Loucy (cell line): ENCODE measurements around the gene COA6.

ENCODE experiments used
- H2AFZ ChIP-seq: fragments of 200-600 bp; sonication (generic); 2 replicates; pipeline ENCODE4 v1.6.0; 2016; ENCODE audit warnings: antibody characterized with exemption, mild to moderate bottlenecking, low read length, moderate library complexity
- H3F3A ChIP-seq: fragments of 200-600 bp; 2 replicates; pipeline ENCODE4 v1.6.0; 2016; ENCODE audit warnings: antibody characterized with exemption, low read depth, mild to moderate bottlenecking
- H3K27me3 ChIP-seq: fragments of 200-600 bp; sonication (generic); 2 replicates; pipeline ENCODE4 v1.6.1; 2014; ENCODE audit warnings: low read length, mild to moderate bottlenecking; ENCODE audit not compliant: insufficient read depth, poor library complexity, severe bottlenecking
- H3K36me3 ChIP-seq: fragments of 200-600 bp; sonication (generic); 2 replicates; pipeline ENCODE4 v1.6.1; 2016; ENCODE audit warnings: low read length; ENCODE audit not compliant: insufficient read depth
- H3K4me1 ChIP-seq: fragments of 200-600 bp; sonication (generic); 2 replicates; pipeline ENCODE4 v1.5.1; 2014; ENCODE audit warnings: low read length, mild to moderate bottlenecking; ENCODE audit not compliant: insufficient read depth, poor library complexity, severe bottlenecking
- H3K4me2 ChIP-seq: fragments of 200-600 bp; sonication (generic); 2 replicates; pipeline ENCODE4 v1.6.0; 2014; ENCODE audit warnings: antibody characterized with exemption, low read length, low read depth, mild to moderate bottlenecking; ENCODE audit not compliant: poor library complexity, severe bottlenecking
- H3K4me3 ChIP-seq: fragments of 200-600 bp; sonication (generic); 2 replicates; pipeline ENCODE4 v1.5.1; 2014; ENCODE audit warnings: low read length, mild to moderate bottlenecking, mixed read lengths; ENCODE audit not compliant: poor library complexity, severe bottlenecking
- H3K79me2 ChIP-seq: fragments of 200-600 bp; sonication (generic); 2 replicates; pipeline ENCODE4 v1.6.1; 2014; ENCODE audit warnings: low read length; ENCODE audit not compliant: insufficient read depth
- H3K9ac ChIP-seq: fragments of 200-600 bp; sonication (generic); 2 replicates; pipeline ENCODE4 v1.6.0; 2014; ENCODE audit warnings: mild to moderate bottlenecking, low read depth, low read length, moderate library complexity; ENCODE audit not compliant: poor library complexity, severe bottlenecking
- H3K9me2 ChIP-seq: fragments of 200-600 bp; sonication (generic); replicated peaks from 2 replicates; pipeline ENCODE4 v1.6.1; 2016; ENCODE audit warnings: low read depth, low read length, mixed read lengths
- H3K9me3 ChIP-seq: fragments of 200-600 bp; sonication (generic); 2 replicates; pipeline ENCODE4 v1.6.1; 2014; ENCODE audit warnings: mild to moderate bottlenecking, antibody characterized with exemption, low read length, low read depth; ENCODE audit not compliant: insufficient read depth
- H4K20me1 ChIP-seq: fragments of 200-600 bp; sonication (generic); 2 replicates; pipeline ENCODE4 v1.6.0; 2014; ENCODE audit warnings: antibody characterized with exemption, low read length, mild to moderate bottlenecking; ENCODE audit not compliant: insufficient read depth, poor library complexity, severe bottlenecking
- CTCF ChIP-seq: fragments of 200-600 bp; sonication (generic); conservative IDR thresholded peaks from 2 replicates; pipeline ENCODE4 v1.5.1; 2014; ENCODE audit warnings: mild to moderate bottlenecking, antibody characterized with exemption, low read length
- EZH2phosphoT487 ChIP-seq: fragments of 200-600 bp; IDR thresholded peaks from 2 replicates; pipeline ENCODE4 v1.6.1; 2018; ENCODE audit warnings: antibody characterized with exemption, mild to moderate bottlenecking, moderate library complexity, borderline replicate concordance

Gene COA6

GRCh38 chr1:234393190-234393589 is 19.9 kb downstream of the COA6 start:
- Histone ChIP-seq H3K36me3 (peaks cover 41% of the 10 kb centered on the region; the same call in 1 of the 2 replicates), H3F3A (no peaks in the 10 kb centered on the region), H2AFZ (no peak overlapping the region), H3K4me2 (no peak overlapping the region), H3K79me2 (no peaks in the 10 kb centered on the region), H4K20me1 (no peaks in the 10 kb centered on the region), H3K4me3 (no peak overlapping the region), H3K27me3 (no peaks in the 10 kb centered on the region), H3K9me2 (no peaks in the 10 kb centered on the region), H3K4me1 (no peaks in the 10 kb centered on the region), H3K9me3 (no peaks in the 10 kb centered on the region), H3K9ac (no peak overlapping the region)
- TF ChIP-seq CTCF = 0 out of 2 replicates have a peak, but pooled peaks have one; percentile 17
- no peak for TF ChIP-seq EZH2phosphoT487

- Histone ChIP-seq H3K36me3 (peaks cover 46% of the 10 kb centered on the region; the same call in 1 of the 2 replicates), H3K4me1 (no peaks in the 10 kb centered on the region), H3K4me3 (no peak overlapping the region), H3K4me2 (no peak overlapping the region), H3K9me2 (no peaks in the 10 kb centered on the region), H3K27me3 (no peaks in the 10 kb centered on the region), H3K9ac (no peak overlapping the region), H4K20me1 (no peaks in the 10 kb centered on the region), H3K9me3 (no peaks in the 10 kb centered on the region), H2AFZ (no peak overlapping the region), H3K79me2 (no peaks in the 10 kb centered on the region), H3F3A (0 out of 2 replicates have a peak, but pooled peaks cover 4% of the 10 kb centered on the region)
- TF ChIP-seq EZH2phosphoT487 (no peak), CTCF (no peak)
Measured at GRCh38 chr1:234395297-234395696, 22.0 kb downstream of the COA6 start.

GRCh38 chr1:234396092-234396491 is 22.8 kb downstream of the COA6 start:
- Histone ChIP-seq H3K9me2 (no peaks in the 10 kb centered on the region), H3K9ac (no peak overlapping the region)

More at GRCh38 chr1:234396092-234396491, 22.8 kb downstream of the COA6 start:
- Histone ChIP-seq H3K4me3 (no peak overlapping the region), H3K27me3 (no peaks in the 10 kb centered on the region), H3K79me2 (no peaks in the 10 kb centered on the region), H3F3A (0 out of 2 replicates have a peak, but pooled peaks cover 4% of the 10 kb centered on the region), H4K20me1 (no peaks in the 10 kb centered on the region), H3K36me3 (peaks cover 48% of the 10 kb centered on the region; the same call in 1 of the 2 replicates), H2AFZ (no peak overlapping the region), H3K4me2 (no peak overlapping the region), H3K9me3 (no peaks in the 10 kb centered on the region), H3K4me1 (no peaks in the 10 kb centered on the region)
- TF ChIP-seq EZH2phosphoT487 = no peak
- no peak for TF ChIP-seq CTCF
